Fibroblast of skin of scalp (primary cell): Measurements from ENCODE around the gene GAREM1.
A peak's percentile ranks its signal among the peaks of the same experiment; 100 is the strongest.

Source experiments
- DNase-seq: peaks from one replicate; pipeline ENCODE4 v3.0.0-alpha.2; 2013

Gene GAREM1

DNA sequence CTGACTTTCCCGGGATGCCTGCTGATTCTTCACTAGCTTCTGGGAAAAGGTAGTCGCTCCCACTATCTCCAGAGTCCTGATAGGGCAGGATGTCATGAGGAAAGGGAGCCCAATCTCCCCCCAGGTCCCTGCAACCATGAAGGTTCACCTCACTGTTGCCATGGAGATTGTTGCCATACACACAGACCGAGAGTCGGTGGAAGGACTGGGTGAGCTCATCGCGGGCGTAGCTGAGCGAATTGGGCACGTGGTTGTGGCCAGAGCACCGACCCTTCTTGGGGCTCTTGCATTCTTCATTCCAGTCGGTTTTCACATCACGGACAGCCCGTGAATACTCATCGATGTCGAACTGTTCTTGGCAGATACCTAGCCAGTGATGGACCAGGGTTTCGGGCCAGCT lies 183.4 kb downstream of the GAREM1 start:
- DNase-seq = no peak

DNA sequence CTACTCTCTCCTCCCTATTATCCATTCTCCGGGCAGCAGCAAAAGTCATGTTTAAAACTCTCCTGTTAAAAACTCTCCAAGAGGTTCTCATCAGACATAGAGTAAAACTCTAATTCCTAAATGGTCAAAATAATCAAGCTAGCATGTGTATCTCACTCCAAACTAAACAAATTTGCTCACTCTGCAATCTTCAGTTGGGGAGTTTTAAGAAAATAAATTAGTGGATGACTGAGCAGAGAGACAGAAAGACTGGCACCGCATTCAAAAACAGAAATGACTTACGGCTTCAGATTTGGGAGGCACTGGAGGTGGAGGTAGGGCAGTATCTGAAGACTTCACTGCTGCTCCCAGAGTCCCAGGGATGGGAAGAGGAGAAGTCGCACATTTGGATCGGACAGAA lies 183.9 kb downstream of the GAREM1 start:
- no peak for DNase-seq

DNA sequence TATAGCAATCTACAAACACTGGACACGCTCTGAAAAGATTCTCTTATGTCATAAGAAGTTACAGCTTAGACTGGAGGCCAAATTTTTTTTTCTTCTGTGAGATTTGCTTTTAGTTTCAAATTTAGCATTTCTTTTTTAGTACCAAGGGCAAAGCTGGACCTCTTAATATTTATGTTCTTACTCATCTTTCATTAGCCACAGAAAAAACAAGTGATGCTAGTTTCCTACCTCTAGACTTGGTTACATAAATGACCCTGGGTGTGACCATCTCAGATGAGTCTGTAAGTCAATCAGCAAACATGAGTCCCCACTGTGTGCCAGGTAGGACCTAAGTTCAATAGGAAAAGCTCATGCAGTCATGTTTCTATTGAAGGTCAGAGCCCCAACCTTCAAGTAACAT lies 186.4 kb downstream of the GAREM1 start:
- no peak for DNase-seq

DNA sequence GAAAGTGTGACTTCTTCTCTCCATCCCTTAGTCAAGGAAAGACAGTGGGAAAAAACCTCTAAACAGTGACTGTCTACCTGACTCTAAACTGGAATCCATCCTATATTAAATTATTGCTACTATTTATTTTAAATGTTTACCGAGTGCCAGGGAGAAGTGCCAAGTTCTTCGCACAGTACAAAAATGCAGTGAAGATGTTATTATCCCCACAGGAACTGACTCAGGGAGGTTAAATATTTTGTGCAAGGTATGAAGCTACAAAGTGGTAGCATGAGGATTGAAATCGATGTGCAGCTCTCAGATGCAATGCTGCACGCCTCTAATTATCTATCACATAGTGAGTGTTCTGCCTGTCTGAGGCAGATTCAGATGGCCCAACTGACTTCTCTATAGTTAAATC lies 189.8 kb downstream of the GAREM1 start:
- DNase-seq = no peak

DNA sequence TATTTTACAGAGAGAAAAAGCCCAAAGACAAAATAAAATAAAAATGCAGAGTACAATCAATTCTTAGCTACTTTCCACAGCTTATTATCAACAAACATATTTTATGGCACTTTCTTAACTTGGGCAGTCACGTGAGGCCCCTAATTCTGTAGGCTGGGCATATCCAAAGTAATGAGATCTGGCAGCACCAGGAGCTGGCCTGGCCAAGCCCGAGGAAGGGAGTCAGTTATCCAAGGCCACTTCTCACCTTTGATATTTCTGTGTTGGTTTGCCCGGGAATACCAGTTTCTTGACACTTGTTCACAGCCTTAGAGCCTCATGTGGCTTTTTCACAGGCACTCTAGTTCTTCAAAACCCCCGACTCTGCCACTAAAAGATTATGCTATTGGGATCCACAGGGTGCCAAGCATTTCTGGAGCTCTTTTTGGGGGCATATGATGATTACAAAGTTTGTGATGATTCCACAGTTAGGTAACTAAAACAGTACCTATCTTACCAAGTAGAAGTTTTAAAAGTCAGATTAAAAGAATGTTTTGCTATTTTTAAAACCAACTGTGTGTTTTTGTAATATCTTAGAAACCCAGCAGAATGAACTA lies 190.4 kb downstream of the GAREM1 start:
- no peak for DNase-seq

DNA sequence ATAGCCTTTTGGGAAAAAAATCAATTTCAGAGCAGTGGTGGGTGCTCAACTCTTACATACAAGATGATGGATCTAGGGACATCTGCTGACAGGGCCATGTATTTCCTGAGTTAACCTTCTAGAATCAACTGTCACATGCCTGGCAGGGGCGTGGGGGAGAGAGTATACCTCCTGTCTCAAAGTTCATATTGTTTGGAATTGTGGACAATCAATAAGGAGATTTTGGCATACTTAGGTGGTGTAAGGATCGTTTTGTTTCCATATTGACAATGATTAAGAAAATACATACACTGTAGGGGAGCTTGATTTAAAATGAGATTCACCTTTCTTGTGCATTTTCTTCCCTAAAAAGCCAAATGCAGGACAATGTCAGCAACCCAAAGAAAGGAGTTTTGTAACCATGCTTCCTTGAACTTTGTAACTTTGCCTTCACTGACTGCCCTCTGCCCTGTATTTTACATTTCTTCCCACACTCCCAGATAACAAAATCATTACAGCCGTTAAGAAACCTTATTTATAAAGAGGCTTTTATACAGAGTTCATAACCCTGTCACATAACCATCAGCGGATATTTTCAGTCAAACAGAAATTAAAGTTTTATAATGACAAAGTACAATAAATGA lies 192.4 kb downstream of the GAREM1 start:
- DNase-seq = no peak

DNA sequence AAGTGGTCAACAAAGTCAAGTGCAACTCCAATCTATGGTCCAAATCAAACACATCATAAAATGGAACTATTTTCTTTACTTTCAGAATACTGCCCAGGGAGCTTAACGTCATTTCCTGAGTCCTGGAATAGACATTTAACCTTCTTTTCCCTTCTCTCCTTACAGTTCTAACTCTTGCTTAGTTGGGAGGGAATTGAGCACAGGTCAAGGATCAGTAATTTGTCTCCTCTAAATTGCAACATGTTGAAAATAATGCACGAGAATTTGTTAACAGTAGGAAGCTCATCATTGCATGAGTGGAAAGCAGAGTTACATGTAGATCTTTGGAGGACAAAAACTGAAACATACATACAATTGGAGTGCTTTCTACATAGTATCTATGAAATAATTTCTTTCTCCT lies 193.1 kb downstream of the GAREM1 start:
- DNase-seq = no peak

DNA sequence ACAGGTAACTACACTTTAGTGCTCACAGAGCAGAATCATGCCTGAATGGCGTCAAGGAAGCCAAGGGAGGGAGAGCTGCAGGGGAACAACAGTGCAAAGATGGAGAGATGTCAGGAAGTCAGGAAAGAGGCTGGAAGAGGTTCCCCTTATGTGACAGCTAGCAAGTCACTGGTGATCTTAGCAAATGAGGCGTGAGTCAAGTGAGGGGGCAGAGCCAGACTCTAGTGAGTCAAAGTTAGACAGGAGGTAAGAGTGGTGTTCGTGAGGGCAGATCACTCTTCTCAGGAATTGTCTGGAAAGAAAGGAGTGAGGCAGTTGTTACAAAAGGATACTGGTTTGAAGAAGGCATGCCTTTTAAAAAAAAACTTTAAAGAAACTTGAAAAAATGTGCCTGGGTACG lies 193.8 kb downstream of the GAREM1 start:
- DNase-seq = no peak

DNA sequence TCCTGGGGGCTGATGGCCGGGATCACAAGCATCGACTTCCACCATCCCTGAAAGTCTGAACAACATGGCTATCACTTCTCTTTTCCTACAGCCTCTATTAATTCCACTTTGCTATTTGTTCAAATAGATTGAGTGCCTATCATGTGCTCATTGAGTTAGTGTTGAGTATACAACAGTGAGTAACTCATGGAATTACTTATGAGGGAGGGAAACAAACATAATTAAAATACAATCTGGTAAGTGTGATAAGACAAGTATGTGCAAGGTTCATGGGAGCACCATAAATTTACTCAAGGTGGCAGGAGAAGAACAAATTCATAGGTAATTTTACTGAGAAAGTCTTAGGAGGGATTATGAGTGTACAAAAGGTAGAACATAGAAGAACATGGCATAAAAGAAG lies 194.4 kb downstream of the GAREM1 start:
- no peak for DNase-seq

DNA sequence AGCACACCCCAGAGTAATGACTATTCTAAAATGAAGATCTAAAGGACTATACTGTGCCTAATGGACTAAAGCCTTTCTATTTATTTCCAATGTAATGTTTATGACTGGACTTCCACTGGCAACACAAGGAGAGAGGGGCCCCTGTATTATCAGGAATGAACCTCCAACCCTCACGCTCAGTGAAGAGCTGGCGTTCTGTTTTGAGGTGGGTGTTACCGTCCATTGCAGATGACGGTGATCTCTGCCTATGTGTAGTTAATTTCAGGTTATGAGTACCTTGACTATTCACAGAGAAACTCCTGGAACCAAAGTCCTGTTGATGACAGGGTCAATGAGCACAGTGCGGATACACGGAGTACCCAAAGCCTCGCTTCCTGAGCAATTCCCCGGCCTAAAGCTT lies 195.5 kb downstream of the GAREM1 start:
- DNase-seq = no peak

DNA sequence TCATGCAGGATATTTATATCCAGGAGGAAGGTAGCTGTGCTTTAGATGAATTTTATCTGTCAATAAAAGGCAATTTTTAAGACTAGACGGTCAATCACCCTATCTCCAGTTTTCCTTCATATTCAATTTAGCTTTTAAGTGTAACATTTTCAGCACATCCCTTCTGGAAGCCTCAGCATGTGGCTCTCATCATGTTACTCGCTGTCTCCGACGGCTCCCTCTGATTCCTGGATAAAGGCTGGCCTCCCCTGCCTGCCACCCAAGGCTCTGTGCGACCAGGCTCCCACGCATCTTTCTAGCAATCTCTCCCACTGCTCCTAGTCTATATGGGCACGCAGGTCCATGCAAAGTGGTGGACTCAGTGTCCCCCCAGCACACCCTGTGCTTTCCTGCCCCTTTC lies 196.4 kb downstream of the GAREM1 start:
- DNase-seq = no peak

DNA sequence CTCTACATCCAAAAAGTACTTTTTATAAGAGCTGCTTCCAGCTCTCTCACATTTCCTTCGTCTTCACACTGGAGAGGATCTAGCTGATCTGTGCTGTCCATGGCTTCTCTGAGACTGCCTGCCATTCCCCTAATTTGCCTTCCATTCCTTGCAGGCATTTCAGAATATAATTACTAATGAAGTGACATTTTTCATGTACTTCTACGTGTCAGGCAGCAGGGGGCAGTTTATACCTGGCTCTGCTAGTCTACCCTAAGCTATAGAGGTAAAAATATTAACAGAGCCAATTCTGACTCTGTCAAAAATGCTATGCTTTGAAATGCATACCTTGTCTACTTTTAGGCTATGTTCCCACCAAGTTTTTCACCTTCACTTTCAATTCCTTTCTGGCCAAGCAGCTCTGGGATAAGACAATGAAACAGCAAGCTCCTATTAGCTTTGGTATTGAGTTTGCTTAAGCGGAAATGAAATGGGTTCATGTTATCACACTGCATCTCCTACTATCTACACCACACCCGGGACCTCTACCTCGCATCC lies 198.9 kb downstream of the GAREM1 start:
- DNase-seq = peak; percentile 45

DNA sequence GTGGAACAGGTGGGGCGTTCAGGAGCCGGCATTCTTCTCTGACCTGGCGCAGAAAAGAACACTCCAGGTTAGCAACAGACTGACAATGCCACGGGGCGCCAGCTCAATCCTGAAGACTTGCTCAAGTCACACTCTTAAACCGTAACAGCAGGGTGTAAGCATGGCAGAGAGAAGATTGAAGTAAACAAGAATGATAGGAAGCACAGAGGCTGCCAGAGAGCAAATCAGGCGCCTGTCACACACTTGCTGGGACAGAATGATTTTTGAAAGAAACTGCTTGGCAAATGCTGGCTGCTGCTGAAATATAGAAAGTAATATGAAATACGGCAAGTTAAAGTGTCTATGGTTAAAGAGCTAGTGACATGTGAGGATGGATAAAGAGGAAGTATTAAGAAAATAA lies 200.3 kb downstream of the GAREM1 start:
- no peak for DNase-seq

DNA sequence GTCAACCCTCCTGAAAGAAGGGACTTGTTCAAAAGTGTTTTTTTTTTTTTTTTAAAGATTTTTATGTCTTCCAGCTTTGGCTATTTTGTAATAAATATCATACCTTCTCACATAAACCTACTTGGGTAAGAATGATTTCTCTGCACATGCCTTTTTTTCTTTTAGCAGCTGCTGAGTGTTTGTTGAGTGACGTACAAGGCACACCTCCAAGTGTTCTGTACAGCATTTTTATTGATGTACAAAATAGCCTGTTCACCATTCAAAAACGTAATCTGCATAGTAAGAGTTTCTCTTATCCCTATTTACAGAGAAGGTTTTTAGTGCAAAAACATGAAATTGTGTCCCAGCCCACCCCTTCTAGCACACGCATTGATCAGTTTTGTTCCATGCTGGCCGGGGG lies 203.2 kb downstream of the GAREM1 start:
- DNase-seq = no peak

DNA sequence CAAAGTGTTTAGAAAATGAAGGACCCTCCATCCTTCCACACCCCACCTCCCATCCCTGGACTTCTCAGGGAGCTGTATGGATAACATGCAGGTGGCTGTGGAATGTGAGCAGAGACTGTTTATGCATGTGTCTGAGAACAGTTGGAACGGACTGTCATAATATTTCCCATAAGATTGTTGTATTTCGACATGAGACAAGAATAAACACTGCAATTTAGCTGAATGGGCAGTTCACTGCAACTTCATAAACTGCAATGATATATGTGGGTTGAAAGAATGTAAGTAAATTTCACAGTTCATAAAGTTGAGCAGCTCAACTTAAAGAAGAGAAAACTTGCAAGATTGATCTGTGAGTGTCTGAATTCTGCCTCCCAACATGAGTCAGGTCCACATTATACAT lies 206.3 kb downstream of the GAREM1 start:
- no peak for DNase-seq

DNA sequence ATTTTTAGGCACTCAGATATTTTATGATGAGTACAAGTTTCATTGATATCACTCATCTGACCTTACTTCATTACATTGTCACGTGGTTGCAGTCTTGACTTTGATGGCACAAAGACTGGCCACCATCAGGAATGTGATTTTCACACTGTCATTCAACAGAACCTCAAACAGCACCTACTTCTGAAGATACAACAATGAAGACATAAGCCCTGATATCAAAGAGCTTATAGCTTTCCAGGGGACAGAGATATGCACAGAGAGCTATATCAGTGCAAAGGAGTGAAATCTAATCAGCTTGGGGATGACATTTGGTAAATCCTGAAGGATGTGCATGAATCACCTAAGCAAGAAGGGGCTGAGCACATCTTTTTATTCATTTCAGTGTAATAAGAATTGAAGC lies 208.6 kb downstream of the GAREM1 start:
- no peak for DNase-seq

DNA sequence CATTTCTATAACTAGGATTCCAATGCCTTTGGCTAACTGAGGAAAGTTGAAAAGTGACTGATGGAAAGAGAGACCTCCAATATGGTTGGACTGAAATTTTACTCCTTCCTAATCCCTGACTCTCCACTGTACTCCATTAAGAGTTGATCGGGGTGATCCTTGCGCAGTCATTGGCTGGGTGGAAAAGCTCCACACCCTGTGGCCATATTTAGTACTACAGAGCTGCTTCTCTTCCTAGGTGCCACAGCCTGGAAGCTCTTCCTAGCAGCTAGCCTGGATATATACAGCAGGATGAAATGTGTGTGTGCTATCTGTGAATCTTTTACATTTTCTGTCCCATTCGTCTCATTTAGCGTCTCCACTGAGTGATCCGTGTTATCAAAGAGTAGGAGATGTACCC lies 209.7 kb downstream of the GAREM1 start:
- DNase-seq = no peak

DNA sequence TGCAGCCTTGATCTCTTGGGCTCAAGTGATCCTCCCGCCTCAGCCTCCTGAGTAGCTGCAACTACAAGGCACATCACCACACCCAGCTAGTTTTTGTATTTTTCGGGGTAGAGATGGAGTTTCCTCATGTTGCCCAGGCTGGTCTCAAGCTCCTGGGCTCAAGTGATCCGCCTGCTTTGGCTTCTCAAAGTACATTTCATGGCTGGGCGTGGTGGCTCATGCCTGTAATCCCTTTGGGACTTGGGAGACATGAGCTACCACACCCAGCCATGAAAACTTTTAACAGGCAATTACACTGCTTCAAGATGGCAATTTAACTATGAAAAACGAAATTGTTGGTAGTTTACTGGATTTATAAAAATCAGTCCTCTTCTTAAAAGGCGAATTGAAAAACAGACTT lies 211.1 kb downstream of the GAREM1 start:
- peak; percentile 3 for DNase-seq

DNA sequence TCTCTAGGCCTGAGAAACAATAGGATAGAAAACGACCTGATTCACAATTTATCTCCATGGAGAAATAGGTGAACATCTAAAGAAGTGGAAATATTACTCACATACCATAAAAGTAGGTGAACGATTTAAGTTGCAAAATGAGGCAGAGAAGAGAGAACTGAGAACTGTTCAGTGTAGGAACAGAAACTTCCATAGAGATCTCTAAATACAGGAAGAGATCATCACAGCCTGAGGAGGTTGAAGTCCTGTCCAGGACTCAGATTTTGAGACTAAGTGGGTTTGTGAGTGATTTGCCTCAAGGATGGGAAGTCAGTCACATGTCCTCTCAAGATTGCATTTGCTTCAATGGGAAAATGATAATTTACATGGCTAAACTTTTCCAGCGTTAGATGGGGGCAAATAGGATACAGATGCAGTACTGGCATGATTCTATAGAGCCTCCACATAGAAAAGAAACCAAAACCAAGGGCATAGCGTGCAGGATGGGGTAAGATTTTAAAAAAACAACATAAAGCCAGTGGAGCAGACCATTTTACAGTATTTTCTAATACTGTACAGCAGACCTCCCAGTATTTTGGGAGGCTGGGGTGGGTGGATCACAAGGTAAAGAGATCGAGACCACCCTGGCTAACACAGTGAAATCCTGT lies 212.0 kb downstream of the GAREM1 start:
- no peak for DNase-seq

DNA sequence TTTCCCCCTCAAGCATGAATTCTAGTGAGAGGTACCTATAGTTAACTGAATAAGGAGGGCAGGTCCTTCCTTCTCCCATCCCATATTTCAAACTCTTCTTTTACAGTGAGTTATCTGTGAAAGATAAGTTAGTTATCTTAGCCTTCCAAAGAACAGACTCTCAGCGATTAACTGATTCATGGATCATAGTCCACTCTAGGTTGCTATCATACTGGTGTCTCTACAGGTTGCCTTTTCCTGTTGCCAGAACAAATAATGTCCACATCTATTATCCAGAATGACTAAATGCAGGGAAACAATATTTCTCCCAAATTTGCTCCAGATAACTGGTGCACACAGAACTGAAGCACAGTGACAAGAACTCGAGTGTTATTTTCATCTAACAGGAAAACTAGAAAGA lies 212.5 kb downstream of the GAREM1 start:
- DNase-seq = no peak

DNA sequence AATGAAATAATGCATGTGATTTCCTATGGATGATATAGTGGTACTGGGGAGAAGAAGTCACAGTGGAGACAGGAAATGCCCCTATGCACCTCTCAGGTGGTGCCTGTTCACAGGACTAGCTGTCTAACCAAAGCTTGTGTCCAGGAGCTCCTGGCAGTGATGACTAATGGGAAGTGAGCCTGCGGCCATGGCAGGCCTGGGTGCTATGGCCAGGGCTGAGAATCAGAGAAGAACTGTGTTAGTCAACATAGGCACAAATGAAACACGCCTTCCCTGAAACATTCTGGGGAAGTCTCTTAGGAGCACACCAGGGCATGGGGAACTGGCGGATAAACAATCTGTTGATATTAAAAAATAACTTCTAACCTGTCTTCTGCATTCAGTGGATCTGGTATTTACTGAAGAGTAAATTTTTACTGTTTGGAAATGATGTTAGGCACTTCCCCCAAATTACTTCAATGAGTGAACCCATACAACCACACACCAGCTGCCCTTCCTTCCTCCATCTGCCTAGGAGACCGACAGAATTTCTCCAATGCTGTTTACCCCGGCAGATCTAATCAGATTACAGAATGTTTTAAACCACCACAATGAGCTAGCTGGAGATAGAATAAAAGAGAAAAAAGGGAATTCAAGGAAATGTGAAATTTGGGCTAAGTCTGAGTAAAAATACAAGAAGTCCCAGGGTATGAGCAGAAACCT lies 213.4 kb downstream of the GAREM1 start:
- DNase-seq = no peak

DNA sequence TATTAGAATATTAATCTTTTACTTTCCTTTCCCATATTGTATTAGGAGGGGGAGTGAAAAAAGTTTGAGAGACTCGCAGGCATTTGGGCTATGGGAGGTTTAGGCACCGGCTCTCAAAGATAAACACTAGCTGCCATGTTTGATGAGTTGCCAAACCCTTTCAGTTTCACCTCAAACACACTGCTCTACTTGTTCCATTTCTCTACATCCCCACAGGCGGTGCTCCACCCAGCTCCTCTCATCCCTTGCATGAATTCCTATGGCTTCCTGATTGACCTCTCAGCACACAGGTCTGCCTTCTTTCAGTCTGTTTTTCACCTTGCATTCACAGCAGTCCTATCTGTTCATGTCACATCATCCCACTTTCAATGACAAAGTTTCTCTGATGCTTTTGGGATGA lies 215.1 kb downstream of the GAREM1 start:
- no peak for DNase-seq

DNA sequence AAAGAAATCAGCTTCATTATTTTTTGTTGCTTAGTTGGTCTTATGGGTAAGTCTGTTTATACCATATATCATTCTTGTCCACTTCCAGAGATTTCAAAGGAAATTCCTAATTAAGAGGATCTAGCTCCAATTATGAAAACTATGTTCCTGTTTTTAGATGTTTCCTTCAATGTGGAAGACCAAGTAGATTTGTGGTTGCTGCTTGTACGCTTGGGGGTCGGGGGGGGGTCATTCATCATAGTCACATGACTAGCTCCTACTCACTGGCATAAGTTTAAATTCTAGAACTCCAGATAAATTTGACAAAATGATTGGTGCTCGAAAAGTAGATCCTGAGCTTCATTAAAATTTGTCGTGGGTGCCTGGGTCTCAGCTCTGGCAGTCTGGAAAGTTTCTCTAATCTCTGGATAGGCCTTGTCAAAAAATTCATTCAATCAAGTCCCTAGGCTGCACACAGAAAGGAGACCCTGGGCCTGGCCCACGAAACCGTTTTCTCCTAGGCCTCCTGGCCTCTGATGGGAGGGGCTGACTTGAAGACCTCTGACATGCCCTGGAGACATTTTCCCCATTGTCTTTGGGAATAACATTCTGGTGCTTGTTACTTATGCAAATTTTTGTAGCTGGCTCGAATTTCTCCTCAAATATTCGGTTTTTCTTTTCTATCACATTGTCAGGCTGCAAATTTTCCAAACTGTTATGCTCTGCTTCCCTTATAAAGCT lies 218.4 kb downstream of the GAREM1 start:
- DNase-seq = no peak
